AG04449 (cell line): ENCODE results near the gene BCAS1.

ENCODE experiments used
- CTCF ChIA-PET: fragments of 350-600 bp; formaldehyde crosslinking; extraction: SDS; loops from one replicate; lab custom pipeline; 2021; ENCODE audit warnings: antibody characterized with exemption; lab: Yijun Ruan, JAX
- POLR2A ChIA-PET: fragments of 400-600, 350-600 bp; formaldehyde crosslinking; extraction: SDS; loops from one replicate; lab custom pipeline; 2020; ENCODE audit warnings: antibody characterized with exemption, inconsistent platforms; lab: Yijun Ruan, JAX
- DNase-seq: peaks from one replicate; pipeline ENCODE4 v3.0.0-alpha.2; 2010; ENCODE audit warnings: low read depth, low spot score
- H3K4me3 ChIP-seq: 2 replicates; pipeline ENCODE4 v1.5.1; 2011; ENCODE audit warnings: low read depth, mild to moderate bottlenecking, control low read depth, low read length
- TF ChIP-seq, protein P1 (sequence below): IDR thresholded peaks from one replicate; pipeline ENCODE4 v1.5.1; 2011; ENCODE audit warnings: mild to moderate bottlenecking, moderate library complexity, low read length, control low read depth, inconsistent platforms; ENCODE audit not compliant: insufficient read depth; ENCODE audit errors: missing control alignments

BCAS1 gene

DNA sequence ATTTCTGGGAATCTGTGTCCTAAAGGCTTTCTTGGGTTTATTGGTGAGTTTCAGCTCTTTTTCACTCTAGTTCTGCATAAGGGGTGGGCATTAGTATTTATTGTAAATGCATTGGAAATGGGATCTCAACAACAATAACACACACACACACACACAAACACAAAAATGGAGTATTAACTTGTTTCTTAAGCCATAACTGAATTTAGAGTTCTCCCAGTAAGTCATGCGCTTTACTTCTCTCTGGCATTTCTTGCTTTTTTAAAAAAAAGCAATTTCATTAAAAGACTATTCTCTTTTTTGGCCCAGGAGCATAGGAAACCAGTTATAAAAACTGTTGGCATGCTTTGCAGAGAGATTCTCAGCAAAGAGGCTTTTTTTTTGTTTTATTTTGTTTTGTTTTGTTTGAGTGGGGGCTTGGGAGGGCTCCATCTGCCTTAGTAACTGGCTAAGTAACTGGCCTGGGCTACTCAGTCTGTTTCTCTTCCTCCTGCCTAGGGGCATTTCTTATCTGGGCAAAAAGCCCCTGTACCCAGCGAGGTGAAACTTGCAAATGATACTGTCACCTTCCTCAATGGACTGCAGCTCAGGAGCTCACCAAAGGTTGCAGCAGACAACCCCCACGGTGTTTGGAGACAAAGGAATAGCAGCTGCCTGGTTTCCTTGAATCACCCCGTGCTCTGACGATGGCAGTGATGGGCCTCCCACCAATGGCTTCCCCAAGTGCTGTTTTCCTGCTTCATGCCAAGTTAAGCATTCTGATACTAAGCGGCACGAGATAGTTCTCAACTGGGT lies 128.5 kb downstream of the BCAS1 start:
- no peak overlapping the region for H3K4me3 ChIP-seq
- ChIA-PET POLR2A (interaction anchor here (0.6 kb wide), 1 partner anchor 205 kb away, joined by 3 read pairs; no protein-coding TSS in a partner anchor), CTCF (interaction anchor here (0.6 to 19.2 kb wide), 14 partner anchors 8 to 1630 kb away, joined by 3 to 170 read pairs (median 3); partner anchors contain the start of gene ZNF217)
- TF ChIP-seq, protein P1, sequence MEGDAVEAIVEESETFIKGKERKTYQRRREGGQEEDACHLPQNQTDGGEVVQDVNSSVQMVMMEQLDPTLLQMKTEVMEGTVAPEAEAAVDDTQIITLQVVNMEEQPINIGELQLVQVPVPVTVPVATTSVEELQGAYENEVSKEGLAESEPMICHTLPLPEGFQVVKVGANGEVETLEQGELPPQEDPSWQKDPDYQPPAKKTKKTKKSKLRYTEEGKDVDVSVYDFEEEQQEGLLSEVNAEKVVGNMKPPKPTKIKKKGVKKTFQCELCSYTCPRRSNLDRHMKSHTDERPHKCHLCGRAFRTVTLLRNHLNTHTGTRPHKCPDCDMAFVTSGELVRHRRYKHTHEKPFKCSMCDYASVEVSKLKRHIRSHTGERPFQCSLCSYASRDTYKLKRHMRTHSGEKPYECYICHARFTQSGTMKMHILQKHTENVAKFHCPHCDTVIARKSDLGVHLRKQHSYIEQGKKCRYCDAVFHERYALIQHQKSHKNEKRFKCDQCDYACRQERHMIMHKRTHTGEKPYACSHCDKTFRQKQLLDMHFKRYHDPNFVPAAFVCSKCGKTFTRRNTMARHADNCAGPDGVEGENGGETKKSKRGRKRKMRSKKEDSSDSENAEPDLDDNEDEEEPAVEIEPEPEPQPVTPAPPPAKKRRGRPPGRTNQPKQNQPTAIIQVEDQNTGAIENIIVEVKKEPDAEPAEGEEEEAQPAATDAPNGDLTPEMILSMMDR = no peak
- no peak for DNase-seq

DNA sequence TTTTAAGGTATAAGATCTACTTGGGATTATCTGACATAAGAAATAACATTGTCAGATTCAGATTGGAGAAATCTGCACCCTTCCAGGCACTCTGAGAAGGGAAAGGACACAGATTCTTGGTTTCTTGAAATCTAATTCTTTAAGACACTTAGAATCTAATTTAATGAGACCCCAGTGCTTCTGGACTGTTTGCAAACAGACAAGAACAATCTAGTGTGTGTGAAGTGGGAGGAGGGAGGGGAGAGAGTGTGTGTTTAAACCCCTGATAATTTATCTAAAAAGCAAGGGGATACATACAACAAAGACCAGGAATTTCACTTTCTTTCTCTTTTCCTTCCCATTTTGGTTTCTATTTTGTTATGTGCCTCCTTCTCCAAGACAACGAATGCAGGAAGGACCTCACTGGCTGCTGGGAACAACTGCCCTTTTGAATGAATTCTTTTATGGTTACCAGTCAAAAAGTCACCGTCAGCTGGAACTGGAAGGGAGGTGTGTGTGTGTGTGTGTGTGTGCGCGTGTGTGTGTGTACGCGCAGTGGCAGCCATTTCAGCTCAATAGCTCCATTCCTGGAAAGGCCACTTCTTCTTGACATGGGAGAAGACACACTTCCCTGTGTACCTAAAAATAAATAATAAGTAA lies 129.4 kb downstream of the BCAS1 start:
- peak; percentile 64 for DNase-seq
- POLR2A ChIA-PET = interaction anchor here (0.6 kb wide), 1 partner anchor 205 kb away, joined by 3 read pairs; no protein-coding TSS in a partner anchor
- TF ChIP-seq, protein P1 = no peak
- CTCF ChIA-PET = interaction anchor here (0.6 to 19.2 kb wide), 18 partner anchors 8 to 395 kb away, joined by 3 to 170 read pairs (median 4); partner anchors contain the start of gene ZNF217
- H3K4me3 ChIP-seq = no peak overlapping the region

DNA sequence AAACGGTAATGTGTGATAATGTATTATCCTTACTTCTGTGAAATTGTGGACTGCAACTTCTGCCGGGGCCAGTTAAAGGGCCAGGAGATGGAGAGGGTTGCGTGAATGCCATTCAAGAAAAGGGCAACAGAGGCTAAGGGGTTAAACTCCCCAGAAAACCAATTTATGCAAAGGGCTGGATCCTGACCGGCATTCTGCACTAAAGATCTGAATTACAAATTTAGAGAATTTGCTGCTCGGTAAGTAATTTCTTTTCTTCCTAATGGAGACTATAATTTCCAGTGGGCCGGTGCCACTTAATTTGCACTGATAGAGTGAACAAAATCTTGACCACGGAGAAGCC lies 130.1 kb downstream of the BCAS1 start:
- ChIA-PET CTCF (interaction anchor here (0.9 to 19.2 kb wide), 39 partner anchors 8 to 1628 kb away, joined by 3 to 170 read pairs (median 4); partner anchors contain the start of gene ZNF217), POLR2A (interaction anchor here (1.5 kb wide), 1 partner anchor 346 kb away, joined by 6 read pairs; the partner anchor contains the start of gene ZNF217)
- no peak for DNase-seq
- TF ChIP-seq, protein P1 = no peak
- H3K4me3 ChIP-seq = no peak overlapping the region

DNA sequence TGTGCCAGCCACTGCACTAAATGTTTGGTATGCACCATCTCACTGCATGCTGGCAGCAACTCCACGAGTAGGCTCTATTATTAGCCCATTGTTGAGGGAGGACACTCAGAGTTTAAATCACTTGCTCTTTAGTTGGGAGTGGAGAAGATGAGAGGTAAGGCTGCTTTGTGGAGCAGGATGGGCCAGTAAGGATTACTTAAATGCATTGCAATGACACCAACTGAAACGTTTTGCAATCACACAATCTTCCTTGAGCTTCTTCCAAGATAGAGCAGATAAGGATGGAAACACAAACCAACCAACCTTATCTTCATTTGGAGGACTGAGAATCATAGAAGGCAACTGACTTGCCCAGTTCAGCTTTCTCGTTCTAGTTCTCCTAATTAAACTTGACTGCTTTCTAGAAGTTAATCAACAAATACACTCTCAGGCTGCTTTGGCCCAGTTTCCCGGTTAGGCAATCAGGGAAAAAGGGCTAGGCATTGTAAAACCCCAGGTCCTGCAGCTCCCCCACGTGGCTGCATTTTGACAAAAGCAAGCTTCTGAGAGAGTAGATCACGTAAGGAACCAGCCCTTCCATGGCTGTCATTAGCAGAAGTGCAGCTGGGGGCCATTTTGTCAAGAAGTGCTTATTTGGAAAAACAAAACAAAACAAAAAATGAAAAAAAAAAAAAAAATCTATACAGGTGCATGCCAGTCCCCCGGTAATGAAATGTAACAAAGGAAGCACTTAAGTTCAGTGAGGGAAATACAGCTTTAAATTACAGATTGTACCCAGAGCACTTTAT lies 130.6 kb downstream of the BCAS1 start:
- TF ChIP-seq, protein P1 = peak; percentile 78
- DNase-seq = peak; percentile 72
- CTCF ChIA-PET = interaction anchor here (0.7 to 19.2 kb wide), 54 partner anchors 8 to 1627 kb away, joined by 3 to 170 read pairs (median 4); partner anchors contain the start of gene ZNF217
- H3K4me3 ChIP-seq = no peak overlapping the region
- POLR2A ChIA-PET = interaction anchor here (0.7 to 1.5 kb wide), 2 partner anchors 111 to 345 kb away, joined by 3 to 6 read pairs; partner anchors contain the start of gene ZNF217

DNA sequence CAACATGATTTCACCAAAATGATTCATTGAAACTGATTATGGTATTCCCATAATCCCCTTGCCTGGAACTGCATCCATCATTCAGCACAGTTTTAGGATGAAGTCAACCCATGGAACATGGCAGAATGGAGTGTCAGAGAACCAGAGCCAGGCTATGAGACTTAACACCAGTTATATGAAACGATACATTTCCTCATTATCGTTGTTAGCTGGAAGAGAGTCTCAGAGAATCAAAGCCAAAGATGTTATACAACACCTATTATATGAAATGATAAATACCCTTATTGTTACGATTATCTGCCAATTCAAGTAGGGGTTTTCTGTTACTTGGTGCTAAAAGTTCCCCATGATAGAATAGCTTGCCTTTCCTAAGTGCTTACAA lies 131.2 kb downstream of the BCAS1 start:
- TF ChIP-seq, protein P1 = no peak
- POLR2A ChIA-PET = interaction anchor here (0.7 to 1.5 kb wide), 2 partner anchors 110 to 345 kb away, joined by 3 to 6 read pairs; partner anchors contain the start of gene ZNF217
- CTCF ChIA-PET = interaction anchor here (0.7 to 19.2 kb wide), 44 partner anchors 8 to 527 kb away, joined by 3 to 170 read pairs (median 4); partner anchors contain the start of gene ZNF217

More for the DNA sequence above, 131.2 kb downstream of the BCAS1 start:
- H3K4me3 ChIP-seq = no peak overlapping the region
- no peak for DNase-seq
